Pancreas (tissue), 10 donors: ENCODE measurements around the gene SHH. TPM values are rescaled to one million over a fixed set of nuclear protein-coding genes. Genes with fewer than 3 reads are reported as not detected.
A peak's percentile ranks its signal among the peaks of the same experiment; 100 is the strongest.

ENCODE experiments used
- ATAC-seq, 4 donors: fragments of 200-7000 bp; cut with Tn5 transposase; one replicate each; pipeline versions ENCODE4 v1.8.0 to v1.9.1; 2020; ENCODE audit warnings: mild to moderate bottlenecking in 4 of 4, moderate library complexity in 4 of 4
- DNase-seq, 6 donors: peaks; one replicate each; pipeline ENCODE4 v3.0.0-alpha.2; 2020
- FAIRE-seq: peaks from 2 replicates; lab custom pipeline; 2012; peaks lifted over from hg19 to GRCh38; lab: Jason Lieb, UNC
- H3K27ac ChIP-seq, 4 donors: fragments of 200-600 bp; sonication (generic); 1 replicate in 3 of 4; 2 replicates in 1 of 4; pipeline versions ENCODE4 v1.5.0 to v1.8.0; 2020
- H3K27me3 ChIP-seq, 4 donors: fragments of 200-600 bp; one replicate each; pipeline ENCODE4 v1.8.0; 2021
- H3K36me3 ChIP-seq, 3 donors: fragments of 200-600 bp; sonication (generic) in 1 of 3; one replicate each; pipeline versions ENCODE4 v1.5.0 to v1.8.0; 2020 to 2021
- H3K4me1 ChIP-seq, 3 donors: fragments of 200-600 bp; one replicate each; pipeline ENCODE4 v1.8.0; 2021
- H3K4me3 ChIP-seq, 4 donors: fragments of 200-600 bp; sonication (generic) in 2 of 4; one replicate each; pipeline versions ENCODE4 v1.5.0 to v1.8.0; 2020 to 2021
- H3K9me3 ChIP-seq, 4 donors: fragments of 200-600 bp; one replicate each; pipeline ENCODE4 v1.8.0; 2021
- WGBS, 2 donors: extraction: QIAGEN DNeasy Blood & Tissue Kit; methylation state at CpG; one replicate each; pipeline ENCODE4 v1.1.7; 2013; 5-methylcytosine and 5-hydroxymethylcytosine counted together
- intact Hi-C, 3 donors: fragments of 100-400 bp; cut with DNase I; formaldehyde crosslinking; loops; one replicate each; pipeline versions ENCODE4 v1.11.1 to v1.14.2; 2022
- polyA plus RNA-seq, 2 donors: library from polyadenylated mRNA; stranded (reverse); fragments of 200-250 nt; gene quantifications; one replicate each; pipeline ENCODE4 v1.2.3, GENCODE V29; 2013
- total RNA-seq, 6 donors: library from RNA; stranded (reverse); fragmentation: NEBNext Ultra II Directional in 4 of 6; extraction: Animal tissue kit (Norgen Biotek cat#: 25700) in 4 of 6; gene quantifications; one replicate each; pipeline versions ENCODE4 v1.2.1 to v1.2.4, GENCODE V29; 2021 to 2023
- TF ChIP-seq, protein P1 (sequence below), 4 donors: fragments of 200-600 bp; sonication (generic) in 3 of 4; IDR thresholded peaks; one replicate each; pipeline versions ENCODE4 v1.5.0 to v1.8.0; 2021; ENCODE audit warnings: antibody characterized with exemption in 4 of 4
- donor health status: healthy with polysubstance abuse.
- donor health status: DM: no; HTN: no; CAD: no; lungs with moderate emphysema.
- donor health status: DM: no; HTN: no; CAD: no.
- donor health status: control.
- donor health status: control.
- donor health status: Bipolar disorder and iron deficiency.
- donor health status: DM: yes; HTN: yes; CAD: no.
- donor health status: DM: no; HTN: no; CAD: no.
- donor health status: DM: no; HTN: no; CAD: no.
- donor health status: DM: yes; HTN: yes; CAD: no.

SHH gene
- total and polyA plus RNA-seq, 8 donors, result 0.08 to 0.85 (median 0.26) TPM

DNA sequence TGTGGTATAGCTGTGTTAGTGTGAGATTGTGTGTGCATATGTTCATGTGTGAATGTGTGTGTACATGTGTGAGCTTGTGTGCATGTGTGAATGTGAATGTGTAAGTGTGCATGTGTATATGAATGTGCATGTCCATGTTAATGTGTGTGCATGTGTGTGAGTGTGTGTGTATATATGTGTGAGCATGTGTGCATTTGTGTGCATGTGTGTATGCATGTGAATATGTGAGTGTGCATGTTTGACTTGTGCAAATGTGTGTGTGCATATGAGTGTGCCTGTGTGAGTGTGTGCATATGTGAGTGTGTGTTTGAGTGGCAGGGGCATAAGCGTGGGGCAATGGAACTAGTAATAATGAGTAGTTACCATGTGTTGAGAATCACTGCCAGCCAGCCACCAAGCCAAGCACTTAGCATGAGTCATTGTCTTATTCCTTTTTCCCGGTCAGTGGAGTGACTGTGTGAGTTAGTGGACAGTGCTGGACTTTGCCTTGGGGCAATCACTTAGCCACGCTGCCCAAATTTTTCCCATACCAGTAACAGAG, 46.3 kb upstream of the SHH start:
- no peaks in the 10 kb centered on the region for H3K36me3 ChIP-seq
- H3K4me3 ChIP-seq, result no peak overlapping the region
- FAIRE-seq (no peak), ATAC-seq (peak in 1 of 4 donors; percentile 40), DNase-seq (no peak)
- TF ChIP-seq, protein P1, sequence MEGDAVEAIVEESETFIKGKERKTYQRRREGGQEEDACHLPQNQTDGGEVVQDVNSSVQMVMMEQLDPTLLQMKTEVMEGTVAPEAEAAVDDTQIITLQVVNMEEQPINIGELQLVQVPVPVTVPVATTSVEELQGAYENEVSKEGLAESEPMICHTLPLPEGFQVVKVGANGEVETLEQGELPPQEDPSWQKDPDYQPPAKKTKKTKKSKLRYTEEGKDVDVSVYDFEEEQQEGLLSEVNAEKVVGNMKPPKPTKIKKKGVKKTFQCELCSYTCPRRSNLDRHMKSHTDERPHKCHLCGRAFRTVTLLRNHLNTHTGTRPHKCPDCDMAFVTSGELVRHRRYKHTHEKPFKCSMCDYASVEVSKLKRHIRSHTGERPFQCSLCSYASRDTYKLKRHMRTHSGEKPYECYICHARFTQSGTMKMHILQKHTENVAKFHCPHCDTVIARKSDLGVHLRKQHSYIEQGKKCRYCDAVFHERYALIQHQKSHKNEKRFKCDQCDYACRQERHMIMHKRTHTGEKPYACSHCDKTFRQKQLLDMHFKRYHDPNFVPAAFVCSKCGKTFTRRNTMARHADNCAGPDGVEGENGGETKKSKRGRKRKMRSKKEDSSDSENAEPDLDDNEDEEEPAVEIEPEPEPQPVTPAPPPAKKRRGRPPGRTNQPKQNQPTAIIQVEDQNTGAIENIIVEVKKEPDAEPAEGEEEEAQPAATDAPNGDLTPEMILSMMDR (IDR thresholded peaks at IDR 0.05), result no peak
- intact Hi-C loops, result no loop called here
- no peaks in the 10 kb centered on the region for H3K9me3 ChIP-seq
- peaks cover 0 to 4% (median 0%) of the 10 kb centered on the region in 3 donors for H3K4me1 ChIP-seq
- no peak overlapping the region for H3K27ac ChIP-seq
- no peaks in the 10 kb centered on the region for H3K27me3 ChIP-seq
- 42 to 66% methylated on average over 3 of the region's 3 CpGs for WGBS, 2 donors

DNA sequence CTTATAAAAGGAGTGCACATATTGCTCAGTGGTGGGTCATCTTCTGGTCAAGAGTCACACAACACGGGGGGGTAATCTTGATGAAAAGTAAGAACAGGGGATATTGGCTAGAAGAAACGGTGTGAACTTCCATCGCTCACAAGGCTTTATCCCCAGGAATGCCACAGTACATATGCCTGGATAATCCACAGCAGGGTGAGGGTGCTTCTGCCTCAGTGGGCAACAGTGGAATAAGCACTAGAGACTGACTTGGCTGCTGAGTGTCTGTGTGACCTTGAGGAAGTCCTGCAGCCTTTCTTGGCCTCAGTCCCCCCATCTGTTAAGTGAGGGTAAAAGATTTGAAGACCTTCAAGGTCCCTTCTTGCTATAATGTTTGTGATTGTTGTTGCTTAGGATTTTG, 44.9 kb upstream of the SHH start:
- no peak overlapping the region for H3K27ac ChIP-seq
- intact Hi-C loops, result no loop called here
- 64 to 84% methylated on average over 3 of the region's 3 CpGs for WGBS, 2 donors
- FAIRE-seq (no peak), DNase-seq (peak in 1 of 6 donors; percentile 0), ATAC-seq (no peak)
- H3K4me1 ChIP-seq, result peaks cover 0 to 4% (median 0%) of the 10 kb centered on the region in 3 donors
- no peaks in the 10 kb centered on the region for H3K27me3 ChIP-seq
- H3K9me3 ChIP-seq, result no peaks in the 10 kb centered on the region
- no peaks in the 10 kb centered on the region for H3K36me3 ChIP-seq
- TF ChIP-seq, protein P1 (IDR thresholded peaks at IDR 0.05), result no peak
- H3K4me3 ChIP-seq, result no peak overlapping the region

DNA sequence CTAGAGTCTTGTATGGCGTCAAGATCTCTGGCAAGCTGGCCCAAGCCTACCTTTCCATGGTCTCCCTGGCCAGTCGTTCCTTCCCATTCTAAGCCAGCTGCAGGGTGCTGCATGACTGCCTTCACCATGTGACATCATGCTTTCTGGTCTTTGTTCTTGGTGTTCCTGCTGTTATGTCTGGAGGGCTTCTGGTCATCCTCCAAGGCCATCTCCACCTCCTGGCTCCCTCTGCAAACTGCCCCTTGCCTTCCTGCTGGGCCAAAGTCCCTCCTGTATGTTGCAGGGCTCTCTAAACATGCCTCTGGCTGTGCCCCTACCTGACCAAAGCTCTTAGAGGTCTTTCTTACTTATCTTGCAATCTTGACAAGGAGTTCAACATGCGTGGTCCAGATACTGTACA, 44.4 kb upstream of the SHH start:
- ATAC-seq, result no peak
- no peak for FAIRE-seq

DNA sequence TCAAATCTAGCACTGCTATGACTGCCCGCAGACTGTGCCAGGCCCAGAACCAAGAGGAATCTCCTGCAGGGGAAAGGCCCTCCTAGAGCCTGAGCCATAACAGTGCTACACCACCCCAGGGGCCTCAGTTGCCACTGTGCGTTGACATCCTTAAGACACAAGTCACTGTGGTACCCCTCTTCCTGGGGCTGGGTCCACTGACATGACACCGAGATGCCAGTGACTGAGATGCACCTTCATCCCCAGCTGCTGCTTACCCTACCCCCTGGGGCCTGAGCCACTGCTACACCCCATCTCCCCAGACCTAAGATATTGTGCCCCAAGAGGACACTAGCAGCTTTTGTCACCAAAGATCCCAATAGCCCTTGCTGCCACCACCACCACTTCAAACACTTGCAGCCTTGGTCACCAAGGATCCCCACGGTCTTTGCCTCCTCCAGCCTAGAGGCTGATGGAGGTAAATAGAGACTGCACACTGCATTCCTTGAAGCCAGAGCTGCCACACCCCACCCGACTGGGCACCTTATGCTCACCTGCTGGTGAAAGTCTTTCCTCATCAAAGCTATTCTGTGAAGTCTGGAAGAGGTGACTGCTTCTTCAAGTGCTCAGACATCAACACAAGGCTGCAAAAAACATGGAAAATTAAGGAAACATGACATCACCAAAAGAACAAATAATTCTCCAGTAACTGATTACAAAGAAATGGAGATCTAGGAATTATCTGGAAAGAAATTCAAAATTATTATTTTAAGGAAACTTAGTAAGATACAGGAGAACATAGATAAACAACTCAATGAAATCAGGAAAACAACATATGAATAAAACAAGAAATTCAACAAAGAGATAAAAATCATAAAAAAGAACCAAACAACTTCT, 40.4 kb upstream of the SHH start:
- 74 to 76% methylated on average over 5 of the region's 5 CpGs for WGBS, 2 donors
- DNase-seq (peak in 1 of 6 donors; percentile 0), ATAC-seq (no peak), FAIRE-seq (no peak)
- Histone ChIP-seq H3K4me1 (no peaks in the 10 kb centered on the region), H3K36me3 (no peaks in the 10 kb centered on the region), H3K4me3 (no peak overlapping the region), H3K27ac (no peak overlapping the region), H3K9me3 (no peaks in the 10 kb centered on the region), H3K27me3 (no peaks in the 10 kb centered on the region)
- TF ChIP-seq, protein P1 (IDR thresholded peaks at IDR 0.05), result no peak
- intact Hi-C loops, result no loop called here

More for the DNA sequence above, 44.4 kb upstream of the SHH start:
- intact Hi-C loops, result no loop called here
- 68 to 80% methylated on average over 3 of the region's 3 CpGs for WGBS, 2 donors
- no peak overlapping the region for H3K4me3 ChIP-seq
- TF ChIP-seq, protein P1 (IDR thresholded peaks at IDR 0.05), result no peak
- peaks cover 0 to 4% (median 0%) of the 10 kb centered on the region in 3 donors for H3K4me1 ChIP-seq
- H3K27me3 ChIP-seq, result no peaks in the 10 kb centered on the region
- DNase-seq, result peak in 1 of 6 donors; percentile 1
- no peaks in the 10 kb centered on the region for H3K36me3 ChIP-seq
- H3K27ac ChIP-seq, result no peak overlapping the region
- no peaks in the 10 kb centered on the region for H3K9me3 ChIP-seq

DNA sequence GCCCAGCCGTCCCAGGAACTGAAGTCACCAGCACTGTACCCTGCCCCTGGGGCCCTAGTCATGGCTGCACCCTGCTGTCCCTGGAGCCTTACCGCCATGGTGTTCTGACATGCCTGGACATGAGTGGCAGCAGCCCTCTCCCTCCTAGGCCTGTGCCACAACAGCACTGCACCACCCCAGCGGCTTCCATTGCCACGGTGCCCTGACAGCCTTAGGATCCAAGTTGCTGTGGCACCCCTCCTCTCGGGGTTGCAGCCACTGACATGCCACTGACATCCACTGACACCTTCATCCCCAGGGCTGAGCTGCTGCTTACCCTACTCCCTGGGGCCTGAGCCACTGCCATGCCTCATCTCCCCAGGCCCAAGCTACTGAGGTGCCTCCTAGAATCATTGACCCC, 39.6 kb upstream of the SHH start:
- no peaks in the 10 kb centered on the region for H3K4me1 ChIP-seq
- DNase-seq (no peak), FAIRE-seq (no peak), ATAC-seq (no peak)
- no peak overlapping the region for H3K4me3 ChIP-seq
- WGBS, 2 donors, result 76 to 86% methylated on average over 5 of the region's 5 CpGs
- intact Hi-C loops, result no loop called here
- no peaks in the 10 kb centered on the region for H3K9me3 ChIP-seq
- no peak overlapping the region for H3K27ac ChIP-seq
- H3K36me3 ChIP-seq, result no peaks in the 10 kb centered on the region
- no peaks in the 10 kb centered on the region for H3K27me3 ChIP-seq
- TF ChIP-seq, protein P1 (IDR thresholded peaks at IDR 0.05), result no peak
